Lower leg skin (tissue), 3 donors: Measurements from ENCODE around the gene CLTB.

Experiments used
- POLR2A ChIP-seq, 2 donors: fragments of 450-650 bp; IDR thresholded peaks; one replicate each; pipeline ENCODE4 v1.6.1; 2016 to 2017; ENCODE audit warnings: antibody characterized with exemption in 2 of 2, mild to moderate bottlenecking in 1 of 2, moderate library complexity in 1 of 2
- TF ChIP-seq, protein P1 (sequence below), 3 donors: fragments of 450-650 bp; IDR thresholded peaks; one replicate each; pipeline ENCODE4 v1.5.1; 2016; ENCODE audit warnings: antibody characterized with exemption in 3 of 3, mild to moderate bottlenecking in 3 of 3, moderate library complexity in 2 of 3

DNA sequence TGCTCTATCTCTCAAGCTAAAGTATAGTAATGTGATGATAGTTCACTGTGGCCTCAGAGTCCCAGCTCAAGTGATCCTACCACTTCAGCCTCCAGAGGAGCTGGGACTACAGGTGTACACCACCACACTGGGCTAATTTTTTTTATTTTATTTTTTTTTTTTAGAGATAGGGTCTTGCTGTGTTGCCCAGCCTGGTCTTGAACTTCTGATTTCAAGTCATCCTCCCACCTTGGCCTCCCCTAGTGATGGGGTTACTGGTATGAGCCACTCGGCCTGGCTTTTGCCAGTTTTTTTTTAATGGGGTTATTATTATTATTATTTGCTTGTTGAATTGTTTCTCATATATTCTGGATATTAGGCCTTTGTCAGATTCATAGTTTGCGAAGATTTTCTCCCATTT lies 45.0 kb upstream of the CLTB start:
- TF ChIP-seq, protein P1, sequence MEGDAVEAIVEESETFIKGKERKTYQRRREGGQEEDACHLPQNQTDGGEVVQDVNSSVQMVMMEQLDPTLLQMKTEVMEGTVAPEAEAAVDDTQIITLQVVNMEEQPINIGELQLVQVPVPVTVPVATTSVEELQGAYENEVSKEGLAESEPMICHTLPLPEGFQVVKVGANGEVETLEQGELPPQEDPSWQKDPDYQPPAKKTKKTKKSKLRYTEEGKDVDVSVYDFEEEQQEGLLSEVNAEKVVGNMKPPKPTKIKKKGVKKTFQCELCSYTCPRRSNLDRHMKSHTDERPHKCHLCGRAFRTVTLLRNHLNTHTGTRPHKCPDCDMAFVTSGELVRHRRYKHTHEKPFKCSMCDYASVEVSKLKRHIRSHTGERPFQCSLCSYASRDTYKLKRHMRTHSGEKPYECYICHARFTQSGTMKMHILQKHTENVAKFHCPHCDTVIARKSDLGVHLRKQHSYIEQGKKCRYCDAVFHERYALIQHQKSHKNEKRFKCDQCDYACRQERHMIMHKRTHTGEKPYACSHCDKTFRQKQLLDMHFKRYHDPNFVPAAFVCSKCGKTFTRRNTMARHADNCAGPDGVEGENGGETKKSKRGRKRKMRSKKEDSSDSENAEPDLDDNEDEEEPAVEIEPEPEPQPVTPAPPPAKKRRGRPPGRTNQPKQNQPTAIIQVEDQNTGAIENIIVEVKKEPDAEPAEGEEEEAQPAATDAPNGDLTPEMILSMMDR (IDR thresholded peaks at IDR 0.05), result no peak
- no peak for TF ChIP-seq POLR2A (IDR thresholded peaks at IDR 0.05)
